GM12878 (cell line): ENCODE results near the gene ELOVL5. TPM values are rescaled to one million over a fixed set of nuclear protein-coding genes. Genes with fewer than 3 reads are reported as not detected.

Experiments
- ATF3 ChIP-seq: IDR thresholded peaks from 2 replicates; pipeline ENCODE4 v1.6.1; 2011; ENCODE audit warnings: low read depth, mild to moderate bottlenecking, low read length, moderate library complexity, borderline replicate concordance; ENCODE audit errors: extremely low read depth
- CHD1 ChIP-seq: IDR thresholded peaks from 2 replicates; pipeline ENCODE4 v1.6.1; 2012; ENCODE audit warnings: low read depth, low read length, improper control_type of control experiment
- GABPA ChIP-seq: IDR thresholded peaks from 2 replicates; pipeline ENCODE4 v1.6.1; 2014; ENCODE audit warnings: antibody characterized with exemption, low read depth, mild to moderate bottlenecking, inconsistent platforms
- GATAD2B ChIP-seq: fragments of 450-650 bp; conservative IDR thresholded peaks from 2 replicates; pipeline ENCODE4 v1.6.1; 2017; ENCODE audit warnings: low read depth, mild to moderate bottlenecking, moderate library complexity
- HCFC1 ChIP-seq: fragments of 150-350 bp; IDR thresholded peaks from 2 replicates; pipeline ENCODE4 v1.6.1; 2014; ENCODE audit warnings: low read length
- IKZF1 ChIP-seq: fragments of 450-650 bp; conservative IDR thresholded peaks from 2 replicates; pipeline ENCODE4 v1.6.1; 2017; ENCODE audit warnings: antibody characterized with exemption, mild to moderate bottlenecking
- IRF4 ChIP-seq: IDR thresholded peaks from 2 replicates; pipeline ENCODE4 v1.6.1; 2011; ENCODE audit warnings: low read depth, low read length
- IRF5 ChIP-seq: fragments of 450-650 bp; IDR thresholded peaks from 2 replicates; pipeline ENCODE4 v1.6.1; 2017; ENCODE audit warnings: borderline replicate concordance
- JUND ChIP-seq: IDR thresholded peaks from 2 replicates; pipeline ENCODE4 v1.6.1; 2012; ENCODE audit warnings: low read depth, mild to moderate bottlenecking, low read length, improper control_type of control experiment, moderate library complexity
- KAT2A ChIP-seq: conservative IDR thresholded peaks from 2 replicates; pipeline ENCODE4 v1.6.1; 2011; ENCODE audit warnings: low read depth, low read length; ENCODE audit not compliant: control insufficient read depth
- MEF2B ChIP-seq: fragments of 450-650 bp; IDR thresholded peaks from 2 replicates; pipeline ENCODE4 v1.6.1; 2018; ENCODE audit warnings: mild to moderate bottlenecking, moderate library complexity; ENCODE audit not compliant: partially characterized antibody, poor library complexity, severe bottlenecking
- NBN ChIP-seq: fragments of 450-650 bp; IDR thresholded peaks from 2 replicates; pipeline ENCODE4 v1.6.1; 2016
- NR2C1 ChIP-seq: fragments of 450-650 bp; IDR thresholded peaks from 2 replicates; pipeline ENCODE4 v1.6.1; 2017; ENCODE audit warnings: antibody characterized with exemption, mild to moderate bottlenecking, moderate library complexity
- POU2F2 ChIP-seq: IDR thresholded peaks from 3 replicates; pipeline ENCODE4 v1.6.1; 2011; ENCODE audit warnings: low read depth, mild to moderate bottlenecking, low read length, borderline replicate concordance
- REST ChIP-seq: IDR thresholded peaks from 2 replicates; pipeline ENCODE4 v1.6.1; 2012; ENCODE audit warnings: mild to moderate bottlenecking, low read depth, low read length
- RUNX3 ChIP-seq: IDR thresholded peaks from 2 replicates; pipeline ENCODE4 v1.6.1; 2012; ENCODE audit warnings: low read length, inconsistent platforms
- STAT3 ChIP-seq: IDR thresholded peaks from 2 replicates; pipeline ENCODE4 v1.6.1; 2011; ENCODE audit warnings: low read depth, low read length, improper control_type of control experiment
- YBX1 ChIP-seq: fragments of 450-650 bp; IDR thresholded peaks from 2 replicates; pipeline ENCODE4 v1.6.1; 2016; ENCODE audit warnings: antibody characterized with exemption
- ZBTB40 ChIP-seq: fragments of 450-650 bp; IDR thresholded peaks from 2 replicates; pipeline ENCODE4 v1.6.1; 2016; ENCODE audit warnings: mild to moderate bottlenecking, moderate library complexity, borderline replicate concordance
- polyA plus RNA-seq, 11 experiments: library from polyadenylated mRNA; depleted of rRNA in 4 of 11; unstranded in 6 of 11; stranded (reverse) in 5 of 11; fragments of >200 nt; fragmentation: Nextera tagmentation in 4 of 11; fragmentation: Illumina TruSeq in 1 of 11; extraction: Ambion mirVana in 4 of 11; extraction: Trizol in 1 of 11; gene quantifications; 1 replicate in 1 of 11; 2 replicates in 10 of 11; pipeline versions ENCODE4 v1.2.1 to v1.2.3, GENCODE V29; 2011 to 2016; ENCODE audit warnings: inconsistent platforms in 2 of 11, missing spikeins in 2 of 11, low read depth in 1 of 11
- total RNA-seq, 4 experiments: library from RNA; depleted of rRNA in 3 of 4; stranded (reverse); fragments of >200 nt in 3 of 4; fragmentation: Illumina TruSeq in 1 of 4; extraction: Trizol in 1 of 4; gene quantifications; 2 replicates each; pipeline versions ENCODE4 v1.2.1 to v1.2.3, GENCODE V29; 2013 to 2021

ELOVL5 gene
- total and polyA plus RNA-seq, 10 of the 15 experiments (the other 5 are each of a cell fraction or from before 2014, with no cell fraction given), result 156 to 241 (median 196) TPM

GRCh38 chr6:53335224-53335994 is 13.3 kb downstream of the ELOVL5 start (continued):
- TF ChIP-seq REST (no peak), KAT2A (no peak), NR2C1 (no peak), YBX1 (no peak), STAT3 (no peak), ZBTB40 (no peak), GABPA (no peak), GATAD2B (no peak), IKZF1 (peak; percentile 90), RUNX3 (peak; percentile 49; the same call in 1 of the 2 replicates), JUND (no peak), ATF3 (no peak), HCFC1 (no peak), MEF2B (peak; percentile 69), IRF5 (no peak), CHD1 (no peak), IRF4 (peak; percentile 89), POU2F2 (peak; percentile 64; the same call in 1 of the 3 replicates), NBN (peak; percentile 86)
